NCI-H82 treated with DMSO at 0.1 percent for 48 hours (cell line): Measurements from ENCODE around the gene MMP20.

Experiments
- DNase-seq: peaks from one replicate; lab custom pipeline; 2025; ENCODE audit not compliant: unreplicated experiment; lab: John Stamatoyannopoulos, UW

Gene MMP20

DNA sequence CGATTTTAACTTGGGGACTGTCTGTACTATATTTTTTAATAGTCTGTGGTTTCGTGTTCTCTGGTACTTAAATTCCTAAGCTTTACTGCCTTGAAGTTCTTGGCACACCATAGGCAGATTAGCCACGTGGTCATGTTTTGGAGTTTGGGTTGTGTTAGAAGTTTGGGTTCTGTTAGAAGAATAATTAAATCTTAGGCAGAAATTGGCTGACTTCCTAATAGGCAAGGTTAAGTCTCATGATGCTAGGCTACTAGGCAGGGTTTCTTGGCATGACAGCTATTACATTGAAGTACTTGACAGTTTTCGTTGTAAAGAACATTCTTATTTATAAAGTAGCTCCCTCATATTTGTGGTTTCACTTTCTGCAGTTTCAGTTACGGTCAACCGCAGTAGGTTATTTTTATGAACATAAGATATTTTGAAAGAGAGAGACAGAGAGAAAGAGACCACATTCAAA, 64.5 kb downstream of the MMP20 start:
- no peak for DNase-seq

GRCh38 chr11:102559839-102560238, 65.3 kb downstream of the MMP20 start:
- no peak for DNase-seq

GRCh38 chr11:102555091-102555490, 70.0 kb downstream of the MMP20 start:
- DNase-seq = no peak

DNA sequence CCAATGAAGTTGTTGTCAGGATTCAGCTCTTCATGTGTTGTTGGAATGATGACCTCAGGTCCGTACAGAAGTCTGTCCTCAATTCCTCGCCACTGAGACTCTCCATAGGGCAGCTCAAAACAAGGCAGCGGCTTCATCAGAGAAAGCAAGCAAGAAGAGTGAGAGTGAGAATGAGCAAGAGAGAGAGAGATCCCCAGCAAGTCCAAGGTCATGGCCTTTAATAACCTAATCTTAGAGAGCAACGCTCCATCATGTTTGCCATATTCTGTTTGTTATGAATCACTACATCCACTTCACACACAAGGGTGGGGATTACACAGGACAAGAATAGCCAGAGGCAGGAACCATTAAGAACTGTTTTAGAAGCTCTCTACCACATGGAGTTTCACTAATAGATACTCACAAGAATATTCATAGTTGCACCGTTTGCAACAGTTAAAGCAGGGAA, 71.3 kb downstream of the MMP20 start:
- DNase-seq = no peak

DNA sequence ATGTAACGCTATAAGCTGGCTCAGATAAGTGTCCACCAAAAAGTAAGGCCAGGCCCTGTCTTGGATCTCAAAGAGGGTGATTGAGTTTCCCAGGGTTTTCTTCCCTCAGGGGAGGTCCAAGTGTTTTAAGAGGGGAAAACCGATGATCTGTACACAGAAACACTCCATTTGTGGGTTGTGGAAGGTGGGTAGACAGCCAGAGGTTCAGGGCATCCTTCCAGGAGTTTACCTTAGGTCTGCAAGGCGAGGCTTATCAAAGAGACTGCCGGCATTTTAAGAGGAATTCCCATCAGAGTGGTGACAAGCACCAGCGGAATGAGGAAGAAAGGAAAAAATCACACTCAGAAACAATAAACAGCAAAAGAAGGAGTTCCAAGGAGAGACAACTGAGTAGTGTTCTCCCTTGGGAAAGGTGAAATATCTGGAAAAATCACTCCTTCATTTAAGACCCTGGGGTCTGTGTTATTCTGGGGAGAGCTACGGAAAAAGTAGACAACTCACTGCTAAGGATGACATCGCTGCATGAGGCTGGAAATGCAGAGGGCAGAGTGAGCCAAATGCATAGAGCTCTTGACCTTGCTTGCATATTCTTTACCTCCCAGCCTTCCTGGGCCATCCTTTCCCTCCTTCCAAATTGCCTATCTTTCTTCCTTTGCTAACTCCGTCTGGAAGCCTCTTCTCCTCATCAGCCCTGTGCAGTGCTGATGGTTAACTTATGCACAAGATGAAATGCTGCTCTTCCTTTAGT, 72.5 kb downstream of the MMP20 start:
- DNase-seq = no peak

DNA sequence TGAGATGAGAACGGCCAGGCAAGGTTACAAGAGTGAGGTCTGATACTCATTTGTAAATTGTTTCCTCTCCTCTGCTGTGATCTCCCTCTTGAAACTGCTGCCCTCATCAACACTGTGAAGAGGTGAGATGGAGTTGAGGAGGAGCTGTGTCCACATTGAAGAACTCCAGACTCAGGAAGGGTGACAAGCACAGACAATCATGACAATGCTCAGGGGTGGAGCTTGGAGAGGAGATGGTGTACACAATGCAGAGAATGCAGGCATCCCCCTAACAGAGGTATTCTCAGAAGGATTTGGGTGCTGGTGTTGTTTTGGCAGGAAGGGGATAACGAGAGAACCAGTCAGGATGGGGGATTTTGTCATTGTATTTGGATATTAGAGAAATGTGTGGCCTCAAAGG, 73.1 kb downstream of the MMP20 start:
- no peak for DNase-seq

GRCh38 chr11:102551169-102551781, 73.9 kb downstream of the MMP20 start:
- no peak for DNase-seq

DNA sequence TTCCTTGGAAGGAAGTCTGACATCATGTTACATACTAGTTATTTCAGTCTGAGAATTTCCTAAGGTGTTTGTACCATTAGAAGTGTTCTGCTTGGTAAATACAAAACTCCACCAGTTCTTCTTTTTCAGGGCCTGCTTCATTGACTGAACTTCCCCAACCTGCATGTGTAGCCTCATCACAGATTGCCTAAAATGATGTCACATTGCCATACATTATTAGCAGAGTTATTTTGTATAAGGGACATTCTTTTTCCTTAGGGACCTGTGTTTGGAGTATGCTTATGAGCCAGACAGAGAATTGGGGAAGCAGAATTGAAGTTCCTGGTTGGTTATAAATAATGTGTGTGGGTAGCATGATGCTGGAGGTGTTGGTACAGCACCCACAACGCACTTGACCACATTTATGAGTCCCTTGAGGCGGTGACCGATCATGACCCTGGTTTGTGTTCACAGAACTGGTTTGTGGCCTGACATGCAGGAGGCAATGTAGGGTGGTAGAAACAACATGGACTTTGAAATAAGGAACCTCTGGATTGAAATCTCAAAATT, 78.1 kb downstream of the MMP20 start:
- DNase-seq = no peak

- DNase-seq = no peak
Measured at GRCh38 chr11:102546427-102546826, 78.7 kb downstream of the MMP20 start.

- no peak for DNase-seq
Measured at GRCh38 chr11:102545701-102546100, 79.4 kb downstream of the MMP20 start.

- no peak for DNase-seq
Measured at GRCh38 chr11:102544594-102544993, 80.5 kb downstream of the MMP20 start.

GRCh38 chr11:102539567-102539966, 85.6 kb downstream of the MMP20 start:
- DNase-seq = no peak

DNA sequence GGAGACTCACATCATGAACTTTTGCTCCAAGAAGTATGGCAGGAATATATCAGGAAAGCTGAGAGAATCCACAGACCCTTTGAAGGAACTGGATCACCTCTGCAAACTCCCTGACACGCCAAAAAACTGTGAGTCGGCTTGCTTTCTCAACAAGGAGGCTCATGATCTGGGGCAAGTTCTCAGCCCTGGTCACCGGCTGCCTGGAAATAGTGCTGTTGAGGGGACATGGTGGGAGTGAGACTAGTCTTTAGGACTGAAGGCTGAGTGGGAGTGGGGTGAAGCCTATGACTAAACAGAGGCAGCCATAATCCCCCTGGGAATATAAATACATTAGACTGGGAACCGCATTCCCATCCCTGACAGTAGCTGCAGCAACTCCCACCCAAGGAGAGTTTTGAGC, 86.2 kb downstream of the MMP20 start:
- DNase-seq = no peak

DNA sequence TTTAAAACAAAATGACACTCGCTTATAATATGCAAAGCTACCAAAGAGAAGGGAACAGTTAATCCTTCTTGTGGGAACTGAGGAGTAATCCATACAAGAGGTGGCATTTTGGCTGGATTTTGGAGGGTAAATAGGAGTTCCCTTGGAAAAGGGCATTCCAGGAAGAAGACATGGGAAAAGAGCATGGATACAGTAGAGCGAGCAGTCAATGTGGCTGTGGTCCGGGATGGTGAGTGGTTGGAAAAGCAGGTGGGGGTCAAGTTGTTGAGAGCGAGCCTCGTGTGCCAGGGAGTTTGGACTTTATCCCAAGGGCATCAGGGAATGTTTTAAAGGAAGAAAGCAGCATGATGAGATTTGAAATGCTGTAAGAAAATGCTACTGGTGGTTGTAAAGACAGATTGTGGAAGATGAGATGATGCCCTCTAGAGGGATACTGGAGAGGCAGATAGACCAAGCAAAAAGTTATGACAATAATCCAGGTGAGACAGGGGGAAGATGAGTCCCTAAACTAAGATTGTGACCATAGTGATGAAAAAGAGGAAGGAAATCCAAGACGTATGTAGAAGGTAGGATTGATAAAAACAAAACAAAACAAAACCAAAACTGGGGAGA, 90.8 kb downstream of the MMP20 start:
- no peak for DNase-seq

DNA sequence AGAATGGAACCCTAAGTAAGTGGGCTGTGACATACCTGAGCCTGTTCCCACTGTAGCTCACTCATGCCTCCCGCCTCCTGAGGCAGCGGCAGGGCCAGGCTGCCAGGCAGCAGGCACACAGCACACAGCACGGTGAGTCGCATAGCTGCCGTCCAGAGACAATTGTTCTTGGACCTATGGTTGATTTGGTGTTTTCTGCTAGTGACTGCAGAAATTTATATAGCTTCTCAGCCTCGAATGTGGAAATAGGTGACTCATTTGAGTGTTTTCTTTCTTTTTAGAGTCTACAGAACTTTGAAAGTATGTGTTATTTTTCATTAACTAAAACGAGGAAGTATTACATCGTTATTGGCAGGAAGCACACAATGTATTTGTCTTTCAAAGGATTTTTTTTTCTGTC, 94.6 kb downstream of the MMP20 start, which contains the start of gene MMP7:
Gene MMP7 (minus strand): TSS at position 190 of the 400 bp plus-strand sequence. CDS start 47 bp downstream, at position 143.
- DNase-seq = no peak

- DNase-seq = no peak
Measured at GRCh38 chr11:102528618-102529017, 96.5 kb downstream of the MMP20 start.

GRCh38 chr11:102527684-102528083, 97.4 kb downstream of the MMP20 start:
- DNase-seq = no peak

DNA sequence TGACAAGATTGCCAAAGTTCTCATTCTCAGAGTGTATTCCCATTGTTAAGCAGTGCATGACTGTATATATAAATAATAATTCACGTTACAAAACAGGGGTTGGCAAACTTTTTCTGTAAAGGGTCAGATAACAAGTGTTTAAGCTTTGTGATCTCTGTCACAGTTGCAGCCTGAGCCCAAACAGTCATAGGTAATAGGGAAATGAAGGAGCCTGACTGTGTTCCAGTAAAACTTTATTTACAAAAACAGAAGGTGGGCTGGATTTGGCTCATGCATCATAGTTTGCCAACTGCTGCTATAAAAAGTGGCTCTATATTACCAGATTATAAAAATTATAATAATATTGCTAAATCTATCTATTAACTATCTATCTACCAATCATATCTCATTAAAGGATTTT, 98.1 kb downstream of the MMP20 start:
- no peak for DNase-seq
